Uterus (tissue), 4 donors: ENCODE results near the gene DACT3. TPM values are rescaled to one million over a fixed set of nuclear protein-coding genes. Genes with fewer than 3 reads are reported as not detected.
A peak's percentile ranks its signal among the peaks of the same experiment; 100 is the strongest.

ENCODE experiments used
- DNase-seq, 2 donors: peaks; one replicate each; pipeline ENCODE4 v3.0.0-alpha.2; 2019 to 2020
- H3K27ac ChIP-seq, 2 donors: fragments of 200-600 bp; sonication (generic); 1 replicate in 1 of 2; 2 replicates in 1 of 2; pipeline ENCODE4 v1.5.1; 2016 to 2018
- H3K27me3 ChIP-seq, 2 donors: fragments of 200-600 bp; sonication (generic); one replicate each; pipeline ENCODE4 v1.5.1; 2018 to 2019; ENCODE audit warnings: control low read depth in 1 of 2
- H3K36me3 ChIP-seq, 2 donors: fragments of 200-600 bp; sonication (generic); one replicate each; pipeline ENCODE4 v1.5.1; 2019; ENCODE audit warnings: control low read depth in 1 of 2
- H3K4me1 ChIP-seq, 2 donors: fragments of 200-600 bp; sonication (generic); one replicate each; pipeline ENCODE4 v1.5.1; 2018 to 2019; ENCODE audit warnings: control low read depth in 1 of 2
- H3K4me3 ChIP-seq, 2 donors: fragments of 200-600 bp; sonication (generic); 1 replicate in 1 of 2; 2 replicates in 1 of 2; pipeline ENCODE4 v1.5.1; 2018 to 2019; ENCODE audit warnings: mild to moderate bottlenecking in 1 of 2
- H3K9me3 ChIP-seq, 2 donors: fragments of 200-600 bp; sonication (generic); one replicate each; pipeline ENCODE4 v1.5.1; 2019; ENCODE audit warnings: control low read depth in 1 of 2
- POLR2A ChIP-seq, 2 donors: fragments of 450-650 bp; IDR thresholded peaks; one replicate each; pipeline ENCODE4 v1.6.1; 2016; ENCODE audit warnings: antibody characterized with exemption in 2 of 2, mild to moderate bottlenecking in 1 of 2, moderate library complexity in 1 of 2
- intact Hi-C: fragments of 100-400 bp; cut with DNase I; formaldehyde crosslinking; loops from one replicate; pipeline ENCODE4 v1.15.1; 2023; ENCODE audit warnings: low total_unique reads
- total RNA-seq, 4 donors: library from RNA; depleted of rRNA in 3 of 4; stranded (reverse); fragments of >200 nt in 3 of 4; gene quantifications; one replicate each; pipeline versions ENCODE4 v1.1.0 to v1.2.4, GENCODE V29; 2014 to 2023
- TF ChIP-seq, protein P1 (sequence below), 4 experiments: fragments of 200-600 bp in 2 of 4; fragments of 450-650 bp in 2 of 4; sonication (generic) in 2 of 4; IDR thresholded peaks; one replicate each; pipeline ENCODE4 v1.5.1; 2016 to 2019; ENCODE audit warnings: antibody characterized with exemption in 4 of 4, mild to moderate bottlenecking in 2 of 4, moderate library complexity in 1 of 4
- donor health status: DM: yes; HTN: yes; CAD: no.

The DACT3 gene
- total RNA-seq, 4 donors from 2014 or later: 0.29 to 90.1 (median 30.3) TPM

DNA sequence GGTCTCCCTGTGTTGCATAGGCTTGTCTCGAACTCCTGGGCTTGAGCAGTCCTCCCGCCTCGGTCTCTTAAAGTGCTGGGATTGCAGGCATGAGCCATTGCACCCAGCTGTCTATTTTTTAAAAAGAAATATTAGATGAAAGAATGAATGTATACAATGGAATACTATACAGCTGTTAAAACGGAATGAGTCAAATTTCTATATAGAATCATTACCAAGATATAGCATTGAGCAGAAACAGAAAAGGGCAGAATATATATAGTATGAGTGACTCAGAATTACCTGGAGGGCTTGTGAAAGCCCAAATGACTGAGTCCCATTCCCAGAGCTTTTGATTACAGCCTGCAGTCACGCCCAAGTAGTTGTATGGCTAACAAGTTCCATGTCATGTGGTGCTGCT is 4.4 kb downstream of the DACT3 start:
- no peak for DNase-seq
- peaks cover 0 to 7% of the 10 kb centered on the region in 2 donors for H3K4me1 ChIP-seq
- TF ChIP-seq, protein P1, sequence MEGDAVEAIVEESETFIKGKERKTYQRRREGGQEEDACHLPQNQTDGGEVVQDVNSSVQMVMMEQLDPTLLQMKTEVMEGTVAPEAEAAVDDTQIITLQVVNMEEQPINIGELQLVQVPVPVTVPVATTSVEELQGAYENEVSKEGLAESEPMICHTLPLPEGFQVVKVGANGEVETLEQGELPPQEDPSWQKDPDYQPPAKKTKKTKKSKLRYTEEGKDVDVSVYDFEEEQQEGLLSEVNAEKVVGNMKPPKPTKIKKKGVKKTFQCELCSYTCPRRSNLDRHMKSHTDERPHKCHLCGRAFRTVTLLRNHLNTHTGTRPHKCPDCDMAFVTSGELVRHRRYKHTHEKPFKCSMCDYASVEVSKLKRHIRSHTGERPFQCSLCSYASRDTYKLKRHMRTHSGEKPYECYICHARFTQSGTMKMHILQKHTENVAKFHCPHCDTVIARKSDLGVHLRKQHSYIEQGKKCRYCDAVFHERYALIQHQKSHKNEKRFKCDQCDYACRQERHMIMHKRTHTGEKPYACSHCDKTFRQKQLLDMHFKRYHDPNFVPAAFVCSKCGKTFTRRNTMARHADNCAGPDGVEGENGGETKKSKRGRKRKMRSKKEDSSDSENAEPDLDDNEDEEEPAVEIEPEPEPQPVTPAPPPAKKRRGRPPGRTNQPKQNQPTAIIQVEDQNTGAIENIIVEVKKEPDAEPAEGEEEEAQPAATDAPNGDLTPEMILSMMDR (IDR thresholded peaks at IDR 0.05): no peak
- TF ChIP-seq POLR2A (IDR thresholded peaks at IDR 0.05): no peak
- no peak overlapping the region for H3K27ac ChIP-seq
- no peaks in the 10 kb centered on the region for H3K27me3 ChIP-seq
- H3K9me3 ChIP-seq: no peaks in the 10 kb centered on the region
- no peak overlapping the region for H3K4me3 ChIP-seq
- H3K36me3 ChIP-seq: no peaks in the 10 kb centered on the region
- intact Hi-C loops: no loop called here

DNA sequence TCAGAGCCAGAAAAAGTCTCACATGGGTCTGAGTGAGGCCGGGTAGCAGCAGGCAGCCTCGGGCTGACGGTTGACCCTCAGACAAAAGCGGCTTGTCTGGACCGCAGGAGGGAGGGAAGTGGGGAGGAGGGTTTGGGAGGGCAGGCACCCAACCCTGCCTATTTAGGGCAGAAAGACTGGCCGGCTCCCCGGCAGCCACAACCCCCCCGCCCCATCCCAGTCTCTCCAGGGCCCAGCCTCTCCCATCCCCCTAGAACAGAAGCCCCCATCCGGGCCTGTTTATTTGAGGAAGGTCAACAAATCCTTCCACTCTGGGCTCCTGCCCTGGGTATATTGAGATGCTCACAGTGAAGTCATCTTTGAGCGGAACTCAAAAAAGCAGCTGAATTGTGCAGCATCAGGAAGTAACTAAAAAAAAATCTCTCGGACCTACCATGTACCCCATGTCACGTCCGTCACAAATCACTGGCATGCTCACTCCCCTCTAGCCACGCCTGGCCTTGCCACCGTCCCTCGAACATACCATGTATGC is 6.3 kb downstream of the DACT3 start:
- H3K9me3 ChIP-seq: no peaks in the 10 kb centered on the region
- peaks cover 0 to 7% of the 10 kb centered on the region in 2 donors for H3K4me1 ChIP-seq
- peak in 1 of 2 donors; percentile 32 for TF ChIP-seq POLR2A (IDR thresholded peaks at IDR 0.05)
- TF ChIP-seq, protein P1 (IDR thresholded peaks at IDR 0.05): no peak
- H3K27ac ChIP-seq: peak overlapping the region; percentile 75 to 88
- peak; percentile 60 to 76 for DNase-seq
- H3K27me3 ChIP-seq: no peaks in the 10 kb centered on the region
- intact Hi-C loops: no loop called here
- no peak overlapping the region for H3K4me3 ChIP-seq
- H3K36me3 ChIP-seq: no peaks in the 10 kb centered on the region

- H3K4me3 ChIP-seq: no peak overlapping the region
- peak overlapping the region; percentile 16 to 17 for H3K27ac ChIP-seq
- intact Hi-C loops: no loop called here
- no peaks in the 10 kb centered on the region for H3K9me3 ChIP-seq
- H3K4me1 ChIP-seq: peaks cover 0 to 10% of the 10 kb centered on the region in 2 donors
- DNase-seq: no peak
- H3K36me3 ChIP-seq: no peaks in the 10 kb centered on the region
- TF ChIP-seq, protein P1 (IDR thresholded peaks at IDR 0.05): no peak
- TF ChIP-seq POLR2A (IDR thresholded peaks at IDR 0.05): no peak
- H3K27me3 ChIP-seq: no peaks in the 10 kb centered on the region
Observed at GRCh38 chr19:46650445-46650844, 10.5 kb downstream of the DACT3 start.

DNA sequence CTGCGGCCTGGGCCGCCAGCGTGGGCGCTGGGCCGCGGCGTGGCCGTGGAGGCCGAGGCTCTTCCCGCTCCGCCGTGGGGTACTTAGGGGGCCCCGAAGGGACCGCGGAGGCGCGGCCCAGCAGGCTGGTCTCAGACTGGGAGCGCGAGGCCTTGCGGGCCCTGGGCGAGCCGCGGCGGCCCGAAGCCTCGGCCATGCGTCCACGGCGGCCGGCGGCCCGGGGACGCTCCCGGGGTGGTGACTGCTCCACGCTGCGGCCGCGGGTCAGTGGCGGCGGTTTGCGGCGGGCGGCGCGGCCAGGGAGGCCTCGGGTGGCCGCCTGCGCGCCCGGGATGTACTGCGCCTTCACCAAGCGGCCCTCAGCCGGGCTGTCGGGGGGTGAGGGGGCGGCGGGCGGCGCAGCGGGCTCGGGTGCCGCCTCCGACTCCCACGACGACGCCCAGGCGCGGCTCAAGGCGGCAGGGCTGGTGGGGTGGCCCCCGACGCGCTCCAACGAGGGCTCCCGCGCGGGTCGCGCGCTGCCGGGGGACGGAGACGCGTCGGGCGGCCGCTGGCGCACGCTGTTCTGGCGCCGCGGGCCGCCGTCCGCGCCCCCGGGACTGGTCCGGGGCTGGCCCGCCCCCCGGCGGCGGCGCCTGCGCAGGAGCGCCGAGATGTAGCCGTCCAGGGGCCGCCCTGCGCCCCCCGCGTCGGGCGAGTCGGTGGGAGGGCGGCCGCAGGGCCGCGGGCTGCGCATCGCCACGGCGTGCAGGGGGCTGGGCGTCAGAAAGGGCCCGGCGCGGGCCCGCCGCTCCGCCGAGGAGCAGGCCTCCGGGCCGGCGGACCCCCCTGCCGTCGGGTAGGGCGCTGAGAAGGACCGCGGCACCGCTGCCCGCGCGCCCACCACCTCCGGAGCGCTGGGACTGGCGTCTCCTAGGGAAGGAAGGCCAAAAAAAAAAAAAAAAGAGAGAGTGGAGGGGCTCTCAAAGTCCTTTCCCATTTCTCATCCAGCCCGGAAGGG is 11.7 kb downstream of the DACT3 start:
- Histone ChIP-seq H3K27ac (no peak overlapping the region), H3K36me3 (no peaks in the 10 kb centered on the region), H3K9me3 (no peaks in the 10 kb centered on the region), H3K27me3 (no peaks in the 10 kb centered on the region), H3K4me1 (peaks cover 0 to 10% of the 10 kb centered on the region in 2 donors), H3K4me3 (no peak overlapping the region)
- no peak for TF ChIP-seq POLR2A (IDR thresholded peaks at IDR 0.05)
- TF ChIP-seq, protein P1 (IDR thresholded peaks at IDR 0.05): no peak
- no peak for DNase-seq
- intact Hi-C loops: no loop called here
